Prostate gland (tissue), 2 donors: ENCODE results near the gene RFX2. TPM values are rescaled to one million over a fixed set of nuclear protein-coding genes. Genes with fewer than 3 reads are reported as not detected.

ENCODE experiments used
- DNase-seq: peaks from one replicate; pipeline ENCODE4 v3.0.0-alpha.2; 2019; ENCODE audit warnings: low spot score
- H3K27ac ChIP-seq, 2 donors: fragments of 200-600 bp; sonication (generic); 2 replicates each; pipeline ENCODE4 v1.5.1; 2017 to 2019
- H3K27me3 ChIP-seq: fragments of 200-600 bp; sonication (generic); replicated peaks from 2 replicates; pipeline ENCODE4 v1.5.1; 2019; ENCODE audit not compliant: insufficient read depth
- H3K36me3 ChIP-seq, 2 donors: fragments of 200-600 bp; sonication (generic); 1 replicate in 1 of 2; 2 replicates in 1 of 2; pipeline versions ENCODE4 v1.5.1 to v1.8.1; 2017 to 2019
- H3K4me1 ChIP-seq: fragments of 200-600 bp; sonication (generic); replicated peaks from 2 replicates; pipeline ENCODE4 v1.5.1; 2019
- H3K4me3 ChIP-seq, 2 donors: fragments of 200-600 bp; sonication (generic); 2 replicates each; pipeline ENCODE4 v1.5.1; 2017 to 2019
- H3K9me3 ChIP-seq: fragments of 200-600 bp; sonication (generic); 2 replicates; pipeline ENCODE4 v1.5.1; 2017
- POLR2A ChIP-seq: fragments of 450-650 bp; IDR thresholded peaks from one replicate; pipeline ENCODE4 v1.6.1; 2016; ENCODE audit warnings: antibody characterized with exemption, mild to moderate bottlenecking
- POLR2AphosphoS5 ChIP-seq: sonication (generic); formaldehyde crosslinking; IDR thresholded peaks from one replicate; pipeline ENCODE4 v1.6.1; 2017; ENCODE audit warnings: antibody characterized with exemption
- WGBS: methylation state at CpG from one replicate; pipeline ENCODE4 v1.1.5; 2018; 5-methylcytosine and 5-hydroxymethylcytosine counted together
- intact Hi-C: fragments of 100-400 bp; cut with DNase I; formaldehyde crosslinking; loops from one replicate; pipeline ENCODE4 v1.14.2; 2022
- total RNA-seq, 2 donors: library from RNA; depleted of rRNA; stranded (reverse); fragments of >200 nt; gene quantifications; one replicate each; pipeline ENCODE4 v1.1.0, GENCODE V29; 2016
- TF ChIP-seq, protein P1 (sequence below), 4 experiments: fragments of 200-600 bp in 2 of 4; fragments of 450-650 bp in 2 of 4; sonication (generic) in 2 of 4; IDR thresholded peaks; 1 replicate in 3 of 4; 2 replicates in 1 of 4; pipeline ENCODE4 v1.5.1; 2016 to 2019; ENCODE audit warnings: antibody characterized with exemption in 4 of 4, mild to moderate bottlenecking in 2 of 4, moderate library complexity in 2 of 4

The RFX2 gene
- total RNA-seq, 2 donors from 2014 or later: 13.4 to 25.3 TPM

DNA sequence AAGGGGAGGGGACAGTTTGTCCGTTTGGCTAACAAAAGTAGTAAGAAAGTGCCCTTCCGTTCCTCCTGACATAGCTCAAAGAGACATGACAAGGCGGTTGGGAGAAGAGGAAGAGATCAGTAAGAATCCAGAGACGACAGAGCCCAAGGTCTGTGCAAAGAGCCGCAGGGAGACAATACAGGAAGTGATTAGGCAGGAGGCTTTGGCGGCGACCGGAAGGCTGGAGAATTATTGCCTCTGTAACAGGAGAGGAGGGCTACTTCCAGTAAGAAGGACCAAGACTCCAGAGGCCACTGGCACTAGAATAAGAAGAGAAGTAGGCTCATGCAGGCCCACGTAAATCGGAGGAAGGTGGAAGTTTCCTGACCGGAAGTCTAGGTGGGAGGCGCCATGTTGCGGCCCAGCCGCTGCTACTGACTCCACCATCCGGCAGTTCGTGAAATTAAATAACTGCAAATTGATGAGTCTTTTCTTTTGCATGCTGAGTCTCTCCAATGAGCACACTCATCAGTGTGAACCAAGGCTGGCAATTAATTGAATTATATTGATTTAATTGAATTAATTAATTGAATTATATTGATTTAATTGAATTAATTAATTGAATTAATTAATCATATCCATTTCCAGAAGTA is 9.9 kb downstream of the RFX2 start:
- Histone ChIP-seq H3K36me3 (no peaks in the 10 kb centered on the region), H3K4me1 (peaks cover 3% of the 10 kb centered on the region), H3K27ac (no peak overlapping the region), H3K27me3 (no peaks in the 10 kb centered on the region), H3K4me3 (no peak overlapping the region), H3K9me3 (no peaks in the 10 kb centered on the region)
- no peak for DNase-seq
- TF ChIP-seq POLR2A: no peak
- TF ChIP-seq, protein P1, sequence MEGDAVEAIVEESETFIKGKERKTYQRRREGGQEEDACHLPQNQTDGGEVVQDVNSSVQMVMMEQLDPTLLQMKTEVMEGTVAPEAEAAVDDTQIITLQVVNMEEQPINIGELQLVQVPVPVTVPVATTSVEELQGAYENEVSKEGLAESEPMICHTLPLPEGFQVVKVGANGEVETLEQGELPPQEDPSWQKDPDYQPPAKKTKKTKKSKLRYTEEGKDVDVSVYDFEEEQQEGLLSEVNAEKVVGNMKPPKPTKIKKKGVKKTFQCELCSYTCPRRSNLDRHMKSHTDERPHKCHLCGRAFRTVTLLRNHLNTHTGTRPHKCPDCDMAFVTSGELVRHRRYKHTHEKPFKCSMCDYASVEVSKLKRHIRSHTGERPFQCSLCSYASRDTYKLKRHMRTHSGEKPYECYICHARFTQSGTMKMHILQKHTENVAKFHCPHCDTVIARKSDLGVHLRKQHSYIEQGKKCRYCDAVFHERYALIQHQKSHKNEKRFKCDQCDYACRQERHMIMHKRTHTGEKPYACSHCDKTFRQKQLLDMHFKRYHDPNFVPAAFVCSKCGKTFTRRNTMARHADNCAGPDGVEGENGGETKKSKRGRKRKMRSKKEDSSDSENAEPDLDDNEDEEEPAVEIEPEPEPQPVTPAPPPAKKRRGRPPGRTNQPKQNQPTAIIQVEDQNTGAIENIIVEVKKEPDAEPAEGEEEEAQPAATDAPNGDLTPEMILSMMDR (IDR thresholded peaks at IDR 0.05): no peak
- TF ChIP-seq POLR2AphosphoS5: no peak
- intact Hi-C loops: no loop called here
- 76% methylated on average over 16 of the region's 16 CpGs for WGBS

DNA sequence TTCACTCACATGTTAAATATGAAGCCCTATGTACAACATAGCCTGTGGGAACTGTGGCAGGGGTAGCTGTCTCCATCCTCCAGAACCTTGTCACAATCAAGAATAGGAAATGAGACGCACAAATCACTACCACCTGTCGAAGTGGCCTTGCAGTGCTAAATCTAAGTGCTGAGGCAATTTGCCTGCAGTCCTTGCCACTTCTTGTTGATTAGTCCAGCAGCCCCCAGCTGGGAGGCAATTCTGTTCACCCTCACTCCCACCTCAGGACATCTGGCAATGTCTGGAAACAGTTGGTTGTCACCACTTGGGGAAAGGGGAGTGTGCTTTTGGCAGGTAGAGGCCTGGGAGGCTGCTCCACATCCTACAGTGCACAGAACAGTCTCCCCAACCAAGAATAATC is 10.7 kb downstream of the RFX2 start:
- DNase-seq: no peak
- intact Hi-C loops: no loop called here
- Histone ChIP-seq H3K36me3 (no peaks in the 10 kb centered on the region), H3K9me3 (no peaks in the 10 kb centered on the region), H3K27ac (no peak overlapping the region), H3K4me3 (no peak overlapping the region), H3K27me3 (no peaks in the 10 kb centered on the region), H3K4me1 (peaks cover 3% of the 10 kb centered on the region)
- WGBS: 92% methylated on average over 2 of the region's 2 CpGs
- TF ChIP-seq, protein P1 (IDR thresholded peaks at IDR 0.05): no peak
- TF ChIP-seq POLR2AphosphoS5 (no peak), POLR2A (no peak)

DNA sequence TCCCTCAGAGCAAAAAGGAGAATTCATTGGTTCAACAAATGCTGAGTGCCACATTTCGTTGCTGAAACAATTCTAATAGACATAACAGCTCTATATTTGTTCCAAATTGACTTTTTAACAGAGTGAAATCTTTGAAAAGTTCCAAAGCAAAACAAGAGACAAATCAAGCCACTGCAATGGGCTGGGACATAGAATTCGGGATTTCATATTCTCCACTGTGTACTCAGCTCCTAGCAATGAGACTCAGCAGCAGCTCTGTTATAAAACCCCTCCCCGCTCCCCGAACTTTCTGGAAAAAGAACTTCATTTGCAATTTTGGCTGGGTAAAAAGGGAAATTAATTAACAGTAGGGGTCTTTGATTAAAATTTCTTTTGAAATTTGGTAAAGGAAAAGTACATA is 11.3 kb downstream of the RFX2 start:
- intact Hi-C loops: no loop called here
- Histone ChIP-seq H3K27me3 (no peaks in the 10 kb centered on the region), H3K4me1 (peaks cover 3% of the 10 kb centered on the region), H3K4me3 (no peak overlapping the region), H3K9me3 (no peaks in the 10 kb centered on the region), H3K36me3 (no peaks in the 10 kb centered on the region), H3K27ac (no peak overlapping the region)
- TF ChIP-seq, protein P1 (IDR thresholded peaks at IDR 0.05): no peak
- TF ChIP-seq POLR2A (no peak), POLR2AphosphoS5 (no peak)
- no peak for DNase-seq
- 41% methylated on average over 4 of the region's 4 CpGs for WGBS

GRCh38 chr19:6098574-6098973 is 11.7 kb downstream of the RFX2 start:
- H3K9me3 ChIP-seq: no peaks in the 10 kb centered on the region
- no peaks in the 10 kb centered on the region for H3K36me3 ChIP-seq
- WGBS: 28% methylated on average over 5 of the region's 5 CpGs
- no peak for DNase-seq
- H3K27ac ChIP-seq: no peak overlapping the region
- intact Hi-C loops: no loop called here
- TF ChIP-seq POLR2AphosphoS5 (no peak), POLR2A (no peak)
- TF ChIP-seq, protein P1 (IDR thresholded peaks at IDR 0.05): no peak
- H3K27me3 ChIP-seq: no peaks in the 10 kb centered on the region
- H3K4me3 ChIP-seq: no peak overlapping the region
- H3K4me1 ChIP-seq: peaks cover 3% of the 10 kb centered on the region

DNA sequence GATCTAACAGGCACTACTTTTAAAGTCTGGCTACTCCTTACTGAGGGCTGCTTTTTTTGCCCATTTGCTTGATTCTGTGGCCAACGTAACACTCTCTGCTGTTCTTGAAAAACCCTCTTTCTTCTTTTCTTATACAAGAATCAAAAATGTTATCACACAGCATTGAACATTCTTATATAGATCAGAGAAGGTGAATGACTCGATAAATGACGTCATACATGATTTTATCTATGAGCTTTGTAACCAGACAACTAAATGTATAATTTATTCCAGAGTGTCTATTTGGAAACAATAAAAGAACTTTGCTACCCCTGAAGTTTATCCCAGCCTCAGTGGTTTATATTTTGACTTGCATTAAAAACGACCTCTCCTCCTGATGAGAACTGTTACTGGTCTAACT is 12.4 kb downstream of the RFX2 start:
- no peaks in the 10 kb centered on the region for H3K36me3 ChIP-seq
- no peaks in the 10 kb centered on the region for H3K27me3 ChIP-seq
- WGBS: 73% methylated on average over 4 of the region's 4 CpGs
- intact Hi-C loops: no loop called here
- no peak overlapping the region for H3K27ac ChIP-seq
- H3K4me3 ChIP-seq: no peak overlapping the region
- peaks cover 2% of the 10 kb centered on the region for H3K4me1 ChIP-seq
- no peaks in the 10 kb centered on the region for H3K9me3 ChIP-seq
- TF ChIP-seq POLR2AphosphoS5 (no peak), POLR2A (no peak)
- TF ChIP-seq, protein P1 (IDR thresholded peaks at IDR 0.05): no peak
- no peak for DNase-seq
